ENCODE measurements around the gene TXN.
"Not testable (repeated sequence)": the region's sequence is repeated elsewhere in the genome, so short reads cannot be mapped to it uniquely, and the experiment has no call there.

The TXN gene

DNA sequence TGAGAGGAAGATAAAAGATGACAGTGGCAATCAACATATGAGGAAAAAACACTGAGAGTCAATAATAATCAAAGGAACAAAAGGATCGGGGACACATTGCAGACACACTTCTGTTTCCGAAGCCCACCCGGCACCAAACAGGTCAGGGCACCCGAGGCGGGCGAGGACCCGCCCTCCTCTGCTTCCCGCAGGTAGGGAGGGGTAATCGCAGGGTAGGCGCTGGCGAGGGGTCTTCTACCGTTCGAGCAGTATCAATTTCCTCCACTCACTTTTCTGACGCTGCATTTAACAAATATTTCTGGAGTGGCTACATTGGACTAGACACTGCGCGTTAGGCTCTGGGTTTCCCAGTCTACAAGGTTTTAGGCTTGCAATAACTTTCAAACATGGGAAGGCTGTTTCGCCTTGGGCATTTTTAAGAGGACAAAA is 1.3 kb downstream of the TXN start:
- H3K9ac ChIP-seq (ENCODE audit: low read length), result peak overlapping the region; percentile 90
- H3K36me3 ChIP-seq (ENCODE audit: control insufficient read depth, insufficient read depth, low read length), result no peaks in the 10 kb centered on the region
- peak overlapping the region; percentile 53 for H3K4me3 ChIP-seq (ENCODE audit: low read length)
- H3K27me3 ChIP-seq (ENCODE audit: control insufficient read depth, insufficient read depth, low read length), result no peaks in the 10 kb centered on the region
- no peaks in the 10 kb centered on the region for H3K9me3 ChIP-seq (ENCODE audit: control insufficient read depth, low read length)
- H3K4me1 ChIP-seq (ENCODE audit: control insufficient read depth, insufficient read depth, low read length), result peaks cover 56% of the 10 kb centered on the region

DNA sequence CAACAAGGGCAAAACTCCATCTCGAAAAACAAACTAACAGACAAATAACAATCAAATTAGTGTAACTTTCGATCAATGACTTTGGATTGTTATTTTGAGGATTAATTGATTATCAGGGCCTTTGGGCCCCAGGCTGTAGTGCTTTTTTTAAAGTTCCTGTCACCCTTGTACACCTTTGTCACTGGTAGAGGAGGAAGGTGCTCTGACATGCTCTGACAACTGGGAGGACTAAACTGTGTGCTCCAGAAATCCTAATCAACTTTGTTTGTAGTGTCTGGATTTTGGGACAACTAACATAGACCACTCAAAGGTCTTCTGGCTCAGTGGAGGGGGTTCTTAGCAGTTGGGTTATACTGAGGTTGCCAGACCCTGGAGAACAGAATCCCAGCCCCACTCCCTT is 1.8 kb downstream of the TXN start:
- Histone ChIP-seq H3K4me1 (ENCODE audit: control insufficient read depth, insufficient read depth, low read length) (peaks cover 61% of the 10 kb centered on the region), H3K27me3 (ENCODE audit: control insufficient read depth, insufficient read depth, low read length) (no peaks in the 10 kb centered on the region), H3K9ac (ENCODE audit: low read length) (peak overlapping the region; percentile 90)

GRCh38 chr9:110252509-110253139 is 3.7 kb downstream of the TXN start:
- Histone ChIP-seq H3K4me3 (ENCODE audit: low read length) (no peak overlapping the region), H3K9ac (ENCODE audit: low read length) (peak overlapping the region; percentile 18), H3K4me1 (ENCODE audit: control insufficient read depth, insufficient read depth, low read length) (peaks cover 50% of the 10 kb centered on the region), H3K9me3 (ENCODE audit: control insufficient read depth, low read length) (no peaks in the 10 kb centered on the region), H3K27me3 (ENCODE audit: control insufficient read depth, insufficient read depth, low read length) (no peaks in the 10 kb centered on the region), H3K36me3 (ENCODE audit: control insufficient read depth, insufficient read depth, low read length) (peaks cover 5% of the 10 kb centered on the region)

More for the DNA sequence above, 1.8 kb downstream of the TXN start:
- Histone ChIP-seq H3K36me3 (ENCODE audit: control insufficient read depth, insufficient read depth, low read length) (peaks cover under 1% of the 10 kb centered on the region), H3K4me3 (ENCODE audit: low read length) (peak overlapping the region; percentile 53), H3K9me3 (ENCODE audit: control insufficient read depth, low read length) (no peaks in the 10 kb centered on the region)

DNA sequence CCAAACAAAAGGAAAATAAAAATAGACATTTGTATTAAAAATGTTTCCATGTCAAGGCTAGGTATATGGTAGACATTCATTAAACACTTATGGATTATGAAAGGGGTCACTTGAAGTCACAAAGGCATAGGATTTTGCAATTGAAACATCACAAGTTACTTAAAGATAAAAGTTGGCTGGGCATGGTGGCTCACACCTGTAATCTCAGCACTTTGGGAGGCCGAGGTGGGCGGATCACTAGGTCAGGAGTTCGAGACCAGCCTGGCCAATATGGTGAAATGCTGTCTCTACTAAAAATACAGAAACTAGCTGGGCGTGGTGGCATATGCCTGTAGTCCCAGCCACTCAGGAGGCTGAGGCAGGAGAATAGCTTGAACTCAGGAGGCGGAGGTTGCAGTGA is 4.5 kb downstream of the TXN start:
- not testable (repeated sequence) for H3K9ac ChIP-seq (ENCODE audit: low read length); H3K36me3 ChIP-seq (ENCODE audit: control insufficient read depth, insufficient read depth, low read length); H3K27me3 ChIP-seq (ENCODE audit: control insufficient read depth, insufficient read depth, low read length); H3K4me3 ChIP-seq (ENCODE audit: low read length); H3K9me3 ChIP-seq (ENCODE audit: control insufficient read depth, low read length)
- peaks cover 43% of the 10 kb centered on the region for H3K4me1 ChIP-seq (ENCODE audit: control insufficient read depth, insufficient read depth, low read length)

DNA sequence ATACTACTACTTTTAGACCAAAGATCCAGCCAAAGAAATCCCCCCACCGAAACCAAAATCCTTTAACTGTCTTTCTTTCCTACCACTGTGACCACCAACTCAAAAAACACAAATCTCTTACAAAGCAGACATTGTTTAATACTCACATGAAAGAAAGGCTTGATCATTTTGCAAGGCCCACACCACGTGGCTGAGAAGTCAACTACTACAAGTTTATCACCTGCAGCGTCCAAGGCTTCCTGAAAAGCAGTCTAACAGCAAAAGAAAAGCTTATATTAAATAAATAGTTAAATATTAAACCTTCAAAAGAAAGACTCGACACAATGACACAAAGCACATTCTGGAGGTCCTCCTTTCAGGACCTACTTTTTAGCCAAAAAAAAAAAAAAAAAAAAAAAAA is 5.1 kb downstream of the TXN start:
- H3K9me3 ChIP-seq (ENCODE audit: control insufficient read depth, low read length), result no peaks in the 10 kb centered on the region
- no peak overlapping the region for H3K4me3 ChIP-seq (ENCODE audit: low read length)
- peaks cover 5% of the 10 kb centered on the region for H3K36me3 ChIP-seq (ENCODE audit: control insufficient read depth, insufficient read depth, low read length)
- no peaks in the 10 kb centered on the region for H3K27me3 ChIP-seq (ENCODE audit: control insufficient read depth, insufficient read depth, low read length)
- peaks cover 43% of the 10 kb centered on the region for H3K4me1 ChIP-seq (ENCODE audit: control insufficient read depth, insufficient read depth, low read length)
- no peak overlapping the region for H3K9ac ChIP-seq (ENCODE audit: low read length)

GRCh38 chr9:110249603-110250002 is 6.7 kb downstream of the TXN start:
- H3K4me1 ChIP-seq (ENCODE audit: control insufficient read depth, insufficient read depth, low read length), result peaks cover 40% of the 10 kb centered on the region
- no peaks in the 10 kb centered on the region for H3K9me3 ChIP-seq (ENCODE audit: control insufficient read depth, low read length)
- H3K36me3 ChIP-seq (ENCODE audit: control insufficient read depth, insufficient read depth, low read length), result peaks cover 5% of the 10 kb centered on the region
- H3K27me3 ChIP-seq (ENCODE audit: control insufficient read depth, insufficient read depth, low read length), result no peaks in the 10 kb centered on the region
- H3K4me3 ChIP-seq (ENCODE audit: low read length), result no peak overlapping the region
- no peak overlapping the region for H3K9ac ChIP-seq (ENCODE audit: low read length)

- Histone ChIP-seq H3K9ac (ENCODE audit: low read length) (no peak overlapping the region), H3K9me3 (ENCODE audit: control insufficient read depth, low read length) (no peaks in the 10 kb centered on the region), H3K4me1 (ENCODE audit: control insufficient read depth, insufficient read depth, low read length) (peaks cover 28% of the 10 kb centered on the region), H3K27me3 (ENCODE audit: control insufficient read depth, insufficient read depth, low read length) (no peaks in the 10 kb centered on the region), H3K4me3 (ENCODE audit: low read length) (no peak overlapping the region), H3K36me3 (ENCODE audit: control insufficient read depth, insufficient read depth, low read length) (peaks cover 5% of the 10 kb centered on the region)
Observed at GRCh38 chr9:110248361-110248760, 7.9 kb downstream of the TXN start.

- Histone ChIP-seq H3K9me3 (ENCODE audit: control insufficient read depth, low read length) (no peaks in the 10 kb centered on the region), H3K4me1 (ENCODE audit: control insufficient read depth, insufficient read depth, low read length) (peaks cover 14% of the 10 kb centered on the region), H3K4me3 (ENCODE audit: low read length) (no peak overlapping the region), H3K9ac (ENCODE audit: low read length) (no peak overlapping the region), H3K36me3 (ENCODE audit: control insufficient read depth, insufficient read depth, low read length) (peaks cover 5% of the 10 kb centered on the region), H3K27me3 (ENCODE audit: control insufficient read depth, insufficient read depth, low read length) (no peaks in the 10 kb centered on the region)
Observed at GRCh38 chr9:110246214-110246613, 10.1 kb downstream of the TXN start.

- peaks cover 5% of the 10 kb centered on the region for H3K36me3 ChIP-seq (ENCODE audit: control insufficient read depth, insufficient read depth, low read length)
- no peak overlapping the region for H3K4me3 ChIP-seq (ENCODE audit: low read length)
Observed at GRCh38 chr9:110244616-110245015, 11.7 kb downstream of the TXN start.

DNA sequence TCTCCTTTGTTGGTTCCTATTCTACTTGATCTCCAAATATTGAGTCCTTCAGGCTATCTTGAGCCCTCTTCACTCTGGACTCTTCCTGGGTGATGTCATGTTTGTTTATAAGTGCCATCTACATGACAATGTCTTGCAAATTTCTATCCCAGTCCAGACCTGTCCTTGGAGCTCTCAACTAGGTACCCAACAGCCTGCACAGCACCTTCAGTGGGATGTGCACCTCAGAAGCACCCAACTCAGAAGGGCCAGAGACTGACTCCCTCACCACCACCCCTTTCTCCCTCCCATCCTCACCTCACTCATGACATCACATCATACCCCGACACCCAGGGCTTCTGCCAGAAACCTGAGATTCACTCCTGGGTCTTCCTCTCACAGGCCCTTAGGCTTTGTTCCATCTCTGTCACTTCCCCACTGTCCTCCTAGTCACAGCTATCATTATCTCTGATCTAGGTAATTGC is 14.4 kb downstream of the TXN start:
- Histone ChIP-seq H3K4me1 (ENCODE audit: control insufficient read depth, insufficient read depth, low read length) (no peaks in the 10 kb centered on the region), H3K36me3 (ENCODE audit: control insufficient read depth, insufficient read depth, low read length) (no peaks in the 10 kb centered on the region), H3K27me3 (ENCODE audit: control insufficient read depth, insufficient read depth, low read length) (no peaks in the 10 kb centered on the region), H3K9ac (ENCODE audit: low read length) (no peak overlapping the region), H3K4me3 (ENCODE audit: low read length) (no peak overlapping the region), H3K9me3 (ENCODE audit: control insufficient read depth, low read length) (no peaks in the 10 kb centered on the region)

More at GRCh38 chr9:110244616-110245015, 11.7 kb downstream of the TXN start:
- no peak overlapping the region for H3K9ac ChIP-seq (ENCODE audit: low read length)
- no peaks in the 10 kb centered on the region for H3K27me3 ChIP-seq (ENCODE audit: control insufficient read depth, insufficient read depth, low read length)
- no peaks in the 10 kb centered on the region for H3K9me3 ChIP-seq (ENCODE audit: control insufficient read depth, low read length)
- peaks cover 4% of the 10 kb centered on the region for H3K4me1 ChIP-seq (ENCODE audit: control insufficient read depth, insufficient read depth, low read length)

DNA sequence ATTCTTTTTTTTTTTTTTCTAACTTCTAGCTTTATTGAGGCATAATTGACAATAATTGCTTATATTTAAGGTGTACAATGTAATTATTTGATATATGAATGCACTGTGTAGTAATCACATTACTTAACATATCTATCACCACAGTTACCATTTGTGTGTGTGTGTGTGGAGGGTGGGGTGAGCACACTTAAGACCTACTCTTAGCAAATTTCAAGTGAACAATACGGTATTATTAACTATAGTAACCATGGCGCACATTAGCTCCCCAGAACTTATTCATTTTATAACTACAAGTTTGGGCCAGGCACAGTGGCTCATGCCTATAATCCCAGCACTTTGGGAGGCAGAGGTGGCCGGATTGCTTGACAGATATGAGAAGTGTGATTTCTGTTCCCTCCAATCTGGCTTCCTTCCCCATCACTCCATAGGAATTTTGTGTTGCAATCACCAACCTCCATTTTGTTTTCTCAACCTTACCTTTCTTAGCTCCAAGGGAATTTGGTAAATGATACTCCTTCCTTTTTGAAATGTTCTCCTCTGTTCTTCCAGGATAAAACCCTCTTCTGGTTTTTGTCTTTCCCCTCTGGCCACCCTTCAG is 14.9 kb downstream of the TXN start:
- Histone ChIP-seq H3K4me1 (ENCODE audit: control insufficient read depth, insufficient read depth, low read length) (no peaks in the 10 kb centered on the region), H3K4me3 (ENCODE audit: low read length) (no peak overlapping the region), H3K9me3 (ENCODE audit: control insufficient read depth, low read length) (no peaks in the 10 kb centered on the region), H3K36me3 (ENCODE audit: control insufficient read depth, insufficient read depth, low read length) (no peaks in the 10 kb centered on the region), H3K9ac (ENCODE audit: low read length) (no peak overlapping the region), H3K27me3 (ENCODE audit: control insufficient read depth, insufficient read depth, low read length) (no peaks in the 10 kb centered on the region)

DNA sequence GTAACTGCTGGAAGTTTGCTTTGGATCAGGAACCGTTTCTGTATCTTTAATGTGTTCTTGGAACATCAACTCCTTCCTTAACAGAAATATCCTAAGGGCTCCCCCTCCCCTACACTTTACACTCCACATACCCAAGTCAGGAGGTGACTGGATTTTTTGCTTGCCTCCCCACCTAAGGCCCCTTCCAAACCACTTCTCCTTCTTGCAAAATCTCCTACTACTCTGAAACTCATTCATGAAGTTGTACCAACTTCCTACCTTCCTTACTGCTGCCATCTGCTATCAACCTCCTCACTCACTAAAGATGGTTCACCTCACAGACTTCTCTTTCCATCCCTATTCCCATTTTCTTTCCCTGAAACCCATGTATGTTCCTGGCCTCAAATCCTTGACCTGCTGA is 16.1 kb downstream of the TXN start:
- no peaks in the 10 kb centered on the region for H3K9me3 ChIP-seq (ENCODE audit: control insufficient read depth, low read length)
- no peak overlapping the region for H3K9ac ChIP-seq (ENCODE audit: low read length)
- no peaks in the 10 kb centered on the region for H3K4me1 ChIP-seq (ENCODE audit: control insufficient read depth, insufficient read depth, low read length)
- H3K27me3 ChIP-seq (ENCODE audit: control insufficient read depth, insufficient read depth, low read length), result no peaks in the 10 kb centered on the region
- no peak overlapping the region for H3K4me3 ChIP-seq (ENCODE audit: low read length)
- no peaks in the 10 kb centered on the region for H3K36me3 ChIP-seq (ENCODE audit: control insufficient read depth, insufficient read depth, low read length)
